GM18526 (cell line): ENCODE results near the gene REV3L.

ENCODE experiments used
- POLR2A ChIP-seq: IDR thresholded peaks from 3 replicates; pipeline ENCODE4 v1.6.1; 2011; ENCODE audit not compliant: insufficient read length; ENCODE audit errors: extremely low read depth

The REV3L gene

GRCh38 chr6:111307275-111307858 is 175.7 kb downstream of the REV3L start:
- TF ChIP-seq POLR2A, result no peak

GRCh38 chr6:111306104-111306888 is 176.7 kb downstream of the REV3L start:
- TF ChIP-seq POLR2A, result no peak

- TF ChIP-seq POLR2A, result no peak
These were observed 181.1 kb downstream of the REV3L start for GRCh38 chr6:111301946-111302345.

GRCh38 chr6:111297776-111298175 is 185.2 kb downstream of the REV3L start:
- TF ChIP-seq POLR2A, result no peak

GRCh38 chr6:111294374-111294967 is 188.5 kb downstream of the REV3L start:
- TF ChIP-seq POLR2A, result no peak

- no peak for TF ChIP-seq POLR2A
These were observed 191.4 kb downstream of the REV3L start for GRCh38 chr6:111291336-111292259.

GRCh38 chr6:111283707-111284106 is 199.3 kb downstream of the REV3L start:
- TF ChIP-seq POLR2A, result no peak

- TF ChIP-seq POLR2A, result no peak
These were observed 200.5 kb downstream of the REV3L start for GRCh38 chr6:111282515-111282914.

- TF ChIP-seq POLR2A, result no peak
These were observed 202.5 kb downstream of the REV3L start for GRCh38 chr6:111280445-111280955.

GRCh38 chr6:111278731-111279130 is 204.3 kb downstream of the REV3L start:
- TF ChIP-seq POLR2A, result no peak

- TF ChIP-seq POLR2A, result no peak
These were observed 205.2 kb downstream of the REV3L start for GRCh38 chr6:111277819-111278218.

GRCh38 chr6:111276736-111277135 is 206.3 kb downstream of the REV3L start:
- TF ChIP-seq POLR2A, result no peak

- no peak for TF ChIP-seq POLR2A
These were observed 206.7 kb downstream of the REV3L start for GRCh38 chr6:111276335-111276734.

GRCh38 chr6:111274593-111275217 is 208.3 kb downstream of the REV3L start:
- TF ChIP-seq POLR2A, result no peak

- no peak for TF ChIP-seq POLR2A
These were observed 212.9 kb downstream of the REV3L start for GRCh38 chr6:111270121-111270520.
